Activated CD4-positive, alpha-beta T cell treated with anti-CD3 and anti-CD28 coated beads, Interleukin-10, Interleukin-2, amounts not matched to agents 100 ng/mL and 50 ng/mL, durations not matched to agents 16 hours and 8 hours (primary cell): ENCODE results near the gene SNX17.
"Not testable (repeated sequence)": the region's sequence is repeated elsewhere in the genome, so short reads cannot be mapped to it uniquely, and the experiment has no call there.

ENCODE experiments used
- DNase-seq: peaks from one replicate; pipeline ENCODE4 v3.0.0-alpha.2; 2020

The SNX17 gene

DNA sequence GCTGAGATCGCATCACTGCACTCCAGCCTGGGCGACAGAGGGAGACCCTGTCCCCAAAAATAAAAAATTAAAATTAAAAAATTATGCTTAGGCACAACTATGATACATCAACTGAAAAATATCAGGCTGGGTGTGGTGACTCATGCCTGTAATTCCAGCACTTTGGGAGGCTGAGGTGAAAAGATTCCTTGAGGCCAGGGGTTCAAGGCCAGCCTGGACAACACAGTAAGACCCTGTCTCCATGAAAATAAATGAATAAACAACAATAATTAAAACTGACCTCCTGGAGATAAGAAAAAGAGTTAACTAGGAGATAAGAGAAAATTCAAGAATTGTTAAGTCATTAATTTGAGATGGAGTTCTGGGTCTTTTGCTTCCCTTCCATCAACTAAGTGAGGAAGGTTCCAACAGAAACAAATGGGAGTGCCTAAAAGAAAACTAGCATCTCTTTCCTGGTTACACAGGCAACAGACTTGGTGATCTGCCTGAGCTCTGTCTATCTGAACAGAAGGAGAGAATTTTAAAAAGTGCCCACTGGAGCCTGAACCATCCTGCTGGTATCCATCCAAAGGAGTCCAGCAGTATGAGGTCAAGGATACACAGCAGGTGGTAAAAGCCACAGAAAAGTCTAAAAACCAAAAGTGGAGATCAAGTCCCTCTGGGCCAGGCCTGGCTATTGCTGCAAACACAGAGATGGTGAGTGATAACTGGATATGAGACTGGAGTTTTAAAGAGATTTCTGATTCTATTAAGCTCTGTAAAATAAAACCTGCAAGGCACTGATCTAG lies 30.1 kb downstream of the SNX17 start:
- no peak for DNase-seq

DNA sequence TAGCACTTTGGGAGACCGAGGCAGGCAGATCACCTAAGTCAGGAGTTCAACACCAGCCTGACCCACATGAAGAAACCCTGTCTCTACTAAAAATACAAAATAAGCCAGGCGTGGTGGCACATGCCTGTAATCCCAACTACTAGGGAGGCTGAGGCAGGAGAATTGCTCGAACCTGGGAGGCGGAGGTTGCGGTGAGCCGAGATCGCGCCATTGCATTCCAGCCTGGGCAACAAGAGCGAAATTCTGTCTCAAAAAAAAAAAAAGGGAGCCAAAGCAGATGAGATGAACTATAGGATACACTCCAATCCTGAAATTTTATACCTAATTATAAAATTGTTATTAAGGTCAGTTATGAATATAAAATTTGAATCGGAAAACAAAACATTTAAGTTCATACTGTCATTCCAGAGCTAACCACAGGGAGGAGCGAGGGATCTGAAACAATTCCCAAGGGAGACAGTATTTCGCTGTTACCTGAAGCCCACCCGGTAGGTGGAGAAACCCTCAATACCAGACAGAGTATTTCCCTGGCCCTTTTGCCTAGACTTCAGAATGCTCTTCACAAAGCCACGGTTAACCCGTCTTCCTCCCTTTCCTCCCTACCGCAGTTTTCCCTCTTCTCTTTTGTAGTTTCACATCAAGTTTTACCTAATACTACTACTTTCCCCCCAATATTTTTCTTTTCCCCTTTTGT lies 37.5 kb downstream of the SNX17 start:
- no peak for DNase-seq

DNA sequence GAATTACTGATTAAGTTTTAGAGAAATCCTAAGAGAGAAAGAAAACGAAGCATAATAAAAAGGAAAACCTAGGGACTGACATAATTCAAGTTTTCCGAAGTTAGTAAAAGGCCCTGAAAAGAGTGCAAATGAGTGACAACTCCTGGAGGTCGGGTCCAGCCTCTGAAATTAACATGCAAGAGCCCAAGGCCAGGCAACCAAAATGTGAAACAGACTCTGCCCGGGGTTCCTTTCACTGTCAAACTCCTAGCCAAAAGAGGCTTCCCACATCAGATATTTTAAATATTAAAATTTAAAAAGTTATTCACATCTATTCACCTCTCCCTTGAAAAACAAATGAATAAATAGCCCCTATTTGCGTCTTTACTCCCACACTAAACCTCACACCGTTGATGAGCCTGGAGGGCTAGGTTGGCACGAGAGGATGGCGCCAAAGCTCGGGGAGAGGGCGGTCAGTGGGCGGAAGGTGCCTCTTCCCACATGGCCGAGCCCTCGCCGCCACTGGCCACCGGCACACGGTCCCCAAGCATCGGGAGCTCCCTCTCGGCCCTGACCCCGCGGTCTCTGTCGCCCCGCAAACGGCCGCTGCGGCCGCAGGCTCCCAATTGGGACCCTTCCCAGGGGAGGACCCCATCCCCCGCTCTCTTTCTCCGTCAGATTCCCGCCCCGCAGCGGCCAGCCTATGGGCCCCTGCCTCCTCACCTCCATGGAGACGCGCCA lies 38.3 kb downstream of the SNX17 start:
- peak; percentile 33 for DNase-seq

GRCh38 chr2:27409321-27410073 lies 39.1 kb downstream of the SNX17 start, which contains the start of gene PPM1G:
Gene PPM1G, minus strand, starts transcription at chr2:27409591. Its CDS starts 169 bp downstream, at chr2:27409422.
- DNase-seq: peak; percentile 97

GRCh38 chr2:27412419-27413152 lies 42.2 kb downstream of the SNX17 start:
- no peak for DNase-seq

DNA sequence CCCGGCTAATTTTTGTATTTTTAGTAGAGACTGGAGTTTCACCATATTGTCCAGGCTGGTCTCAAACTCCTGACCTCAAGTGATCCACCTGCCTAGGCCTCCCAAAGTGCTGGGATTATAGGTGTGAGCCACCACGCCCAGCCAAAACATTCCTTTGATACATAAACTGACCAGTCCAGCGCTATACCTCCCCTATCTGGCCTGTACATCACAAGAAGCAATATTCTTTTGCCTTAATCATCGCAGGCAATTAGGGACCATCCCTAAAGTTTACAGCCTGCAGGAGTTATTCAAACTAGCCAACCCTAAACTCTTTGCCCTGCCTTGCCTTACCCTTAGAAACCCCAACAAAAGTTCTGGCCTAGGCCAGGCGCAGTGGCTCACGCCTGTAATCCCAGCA lies 45.7 kb downstream of the SNX17 start:
- no peak for DNase-seq

DNA sequence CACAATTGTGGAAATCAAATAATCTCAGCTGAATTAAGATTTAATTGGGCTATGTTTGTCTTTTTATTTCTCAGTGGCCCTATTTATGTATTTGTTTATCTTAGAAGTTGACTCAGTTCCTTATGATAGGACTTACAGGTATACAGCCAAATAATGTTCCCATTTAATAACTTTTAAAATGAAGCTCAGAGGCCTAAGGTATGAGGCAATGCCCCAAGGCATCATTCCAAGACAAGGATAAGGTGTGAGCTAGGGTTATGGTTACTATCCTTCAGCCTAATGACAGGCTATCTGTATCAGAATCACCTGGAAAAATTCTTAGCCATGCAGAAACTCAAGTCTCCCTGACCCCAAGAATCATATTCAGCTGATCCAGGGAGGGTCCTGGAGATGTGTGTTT lies 50.6 kb downstream of the SNX17 start:
- DNase-seq: no peak

GRCh38 chr2:27421660-27422250 lies 51.3 kb downstream of the SNX17 start:
- DNase-seq: no peak

GRCh38 chr2:27422958-27423357 lies 52.5 kb downstream of the SNX17 start:
- DNase-seq: no peak

- not testable (repeated sequence) for DNase-seq
Measured at GRCh38 chr2:27425039-27425438, 54.6 kb downstream of the SNX17 start.
